ENCODE measurements around the gene FCHSD2. TPM values are rescaled to one million over a fixed set of nuclear protein-coding genes. Genes with fewer than 3 reads are reported as not detected.
"Not testable (repeated sequence)": the region's sequence is repeated elsewhere in the genome, so short reads cannot be mapped to it uniquely, and the experiment has no call there.

FCHSD2 gene
- total and polyA plus RNA-seq, 7 donors, result 5.7 to 18.5 (median 9.7) TPM

GRCh38 chr11:72829178-72829577 lies 312.9 kb downstream of the FCHSD2 start:
- Histone ChIP-seq H3K4me1 (peaks cover 14% of the 10 kb centered on the region), H3K27ac (no peak overlapping the region), H3K4me3 (no peak overlapping the region), H3K36me3 (ENCODE audit: insufficient read depth in 1 of 2, low read depth in 1 of 2) (no peaks in the 10 kb centered on the region), H3K27me3 (ENCODE audit: insufficient read depth in 3 of 3, low read length in 2 of 3) (no peaks in the 10 kb centered on the region), H3K9me3 (no peaks in the 10 kb centered on the region)
- WGBS, 3 donors, result 89 to 93% (median 90%) methylated on average over 11 to 13 of the region's 13 CpGs
- no peak for TF ChIP-seq CTCF (IDR thresholded peaks at IDR 0.05)
- ATAC-seq (no peak), DNase-seq (no peak)
- intact Hi-C loops (cut with DNase I), result loop anchor here in 1 of 2 donors (5.0 kb wide), 1 partner anchor 418 kb away; no protein-coding TSS in a partner anchor

GRCh38 chr11:72828692-72829101 lies 313.4 kb downstream of the FCHSD2 start:
- intact Hi-C loops (cut with DNase I), result loop anchor here in 1 of 2 donors (5.0 kb wide), 1 partner anchor 419 kb away; no protein-coding TSS in a partner anchor
- H3K27ac ChIP-seq, result no peak overlapping the region
- WGBS, 3 donors, result 84 to 87% (median 84%) methylated on average over 7 of the region's 7 CpGs

GRCh38 chr11:72828081-72828567 lies 314.0 kb downstream of the FCHSD2 start:
- 57 to 63% (median 62%) methylated on average over 11 of the region's 11 CpGs for WGBS, 3 donors
- Histone ChIP-seq H3K4me1 (peaks cover 14% of the 10 kb centered on the region), H3K36me3 (ENCODE audit: insufficient read depth in 1 of 2, low read depth in 1 of 2) (no peaks in the 10 kb centered on the region), H3K27ac (peak overlapping the region; percentile 14), H3K4me3 (no peak overlapping the region), H3K27me3 (ENCODE audit: insufficient read depth in 3 of 3, low read length in 2 of 3) (no peaks in the 10 kb centered on the region), H3K9me3 (no peaks in the 10 kb centered on the region)
- intact Hi-C loops (cut with DNase I), result loop anchor here in 1 of 2 donors (5.0 kb wide), 1 partner anchor 419 kb away; no protein-coding TSS in a partner anchor
- DNase-seq, result no peak
- no peak for ATAC-seq
- no peak for TF ChIP-seq CTCF (IDR thresholded peaks at IDR 0.05)

More at GRCh38 chr11:72828692-72829101, 313.4 kb downstream of the FCHSD2 start:
- Histone ChIP-seq H3K4me1 (peaks cover 14% of the 10 kb centered on the region), H3K9me3 (no peaks in the 10 kb centered on the region), H3K4me3 (no peak overlapping the region), H3K36me3 (ENCODE audit: insufficient read depth in 1 of 2, low read depth in 1 of 2) (no peaks in the 10 kb centered on the region), H3K27me3 (ENCODE audit: insufficient read depth in 3 of 3, low read length in 2 of 3) (no peaks in the 10 kb centered on the region)
- ATAC-seq (no peak), DNase-seq (no peak)
- TF ChIP-seq CTCF (IDR thresholded peaks at IDR 0.05), result no peak

GRCh38 chr11:72827656-72828055 lies 314.5 kb downstream of the FCHSD2 start:
- intact Hi-C loops (cut with DNase I), result loop anchor here in 1 of 2 donors (5.0 kb wide), 1 partner anchor 420 kb away; no protein-coding TSS in a partner anchor
- H3K27ac ChIP-seq; H3K9me3 ChIP-seq; DNase-seq; H3K36me3 ChIP-seq (ENCODE audit: insufficient read depth in 1 of 2, low read depth in 1 of 2); H3K4me3 ChIP-seq; ATAC-seq; H3K27me3 ChIP-seq (ENCODE audit: insufficient read depth in 3 of 3, low read length in 2 of 3): not testable (repeated sequence)
- 80 to 82% (median 82%) methylated on average over 11 of the region's 11 CpGs for WGBS, 3 donors
- peaks cover 14% of the 10 kb centered on the region for H3K4me1 ChIP-seq

- TF ChIP-seq CTCF (IDR thresholded peaks at IDR 0.05), result no peak
- no peaks in the 10 kb centered on the region for H3K36me3 ChIP-seq (ENCODE audit: insufficient read depth in 1 of 2, low read depth in 1 of 2)
- DNase-seq (no peak), ATAC-seq (no peak)
- H3K9me3 ChIP-seq, result no peaks in the 10 kb centered on the region
- WGBS, 3 donors, result 85 to 93% (median 85%) methylated on average over 8 of the region's 8 CpGs
- H3K4me3 ChIP-seq, result no peak overlapping the region
- H3K4me1 ChIP-seq, result peaks cover 10% of the 10 kb centered on the region
- H3K27ac ChIP-seq, result no peak overlapping the region
- H3K27me3 ChIP-seq (ENCODE audit: insufficient read depth in 3 of 3, low read length in 2 of 3), result no peaks in the 10 kb centered on the region
- intact Hi-C loops (cut with DNase I), result loop anchor here in 1 of 2 donors (5.0 kb wide), 1 partner anchor 420 kb away; no protein-coding TSS in a partner anchor
Observed at GRCh38 chr11:72826942-72827480, 315.1 kb downstream of the FCHSD2 start.
